Heart right ventricle (tissue), 16 donors: Measurements from ENCODE around the gene DMBT1. TPM values are rescaled to one million over a fixed set of nuclear protein-coding genes. Genes with fewer than 3 reads are reported as not detected.

Source experiments
- ATAC-seq, 8 donors: fragments of 200-7000 bp; cut with Tn5 transposase; one replicate each; pipeline ENCODE4 v1.9.1; 2020; ENCODE audit warnings: mild to moderate bottlenecking in 8 of 8, moderate library complexity in 8 of 8, moderate number of reproducible peaks in 1 of 8
- DNase-seq, 2 donors: peaks; one replicate each; pipeline ENCODE4 v3.0.0-alpha.2; 2020
- H3K27ac ChIP-seq, 10 donors: fragments of 200-600 bp; sonication (generic) in 2 of 10; one replicate each; pipeline versions ENCODE4 v1.5.0 to v1.8.0; 2020 to 2022; ENCODE audit warnings: mild to moderate bottlenecking in 3 of 10
- H3K27me3 ChIP-seq, 7 donors: fragments of 200-600 bp; one replicate each; pipeline ENCODE4 v1.8.0; 2021 to 2022; ENCODE audit warnings: mild to moderate bottlenecking in 2 of 7
- H3K36me3 ChIP-seq, 9 donors: fragments of 200-600 bp; sonication (generic) in 1 of 9; one replicate each; pipeline versions ENCODE4 v1.5.0 to v1.8.0; 2020 to 2022; ENCODE audit warnings: mild to moderate bottlenecking in 2 of 9
- H3K4me1 ChIP-seq, 9 donors: fragments of 200-600 bp; sonication (generic) in 1 of 9; one replicate each; pipeline versions ENCODE4 v1.5.0 to v1.8.0; 2020 to 2022; ENCODE audit warnings: mild to moderate bottlenecking in 4 of 9
- H3K4me3 ChIP-seq, 10 donors: fragments of 200-600 bp; sonication (generic) in 2 of 10; one replicate each; pipeline versions ENCODE4 v1.5.0 to v1.8.0; 2020 to 2022; ENCODE audit warnings: mild to moderate bottlenecking in 7 of 10, moderate library complexity in 2 of 10
- H3K9me3 ChIP-seq, 11 donors: fragments of 200-600 bp in 10 of 11; sonication (generic) in 2 of 11; one replicate each; pipeline versions ENCODE4 v1.5.0 to v1.8.0; 2013 to 2022; ENCODE audit warnings: mild to moderate bottlenecking in 2 of 11, control low read depth in 1 of 11, moderate library complexity in 1 of 11
- WGBS, 2 donors: extraction: QIAGEN DNeasy Blood & Tissue Kit; methylation state at CpG; one replicate each; pipeline ENCODE4 v1.1.7; 2013; ENCODE audit warnings: inconsistent platforms in 1 of 2; 5-methylcytosine and 5-hydroxymethylcytosine counted together
- intact Hi-C, 10 donors: fragments of 100-400 bp; cut with DNase I; formaldehyde crosslinking; loops; one replicate each; pipeline versions ENCODE4 v1.11.1 to v1.14.2; 2022
- polyA plus RNA-seq, 2 donors: library from polyadenylated mRNA; stranded (reverse); fragments of 200-250 nt; gene quantifications; one replicate each; pipeline ENCODE4 v1.2.3, GENCODE V29; 2013
- total RNA-seq, 10 donors: library from RNA; stranded (reverse); fragmentation: NEBNext Ultra II Directional in 3 of 10; extraction: Animal tissue kit (Norgen Biotek cat#: 25700) in 3 of 10; gene quantifications; one replicate each; pipeline versions ENCODE4 v1.2.1 to v1.2.4, GENCODE V29; 2021 to 2023
- TF ChIP-seq, protein P1 (sequence below), 9 donors: fragments of 200-600 bp; sonication (generic) in 2 of 9; IDR thresholded peaks; one replicate each; pipeline versions ENCODE4 v1.5.0 to v1.8.0; 2021 to 2022; ENCODE audit warnings: antibody characterized with exemption in 9 of 9, mild to moderate bottlenecking in 5 of 9, moderate library complexity in 1 of 9
- donor health status: Arrhythmogenic right ventricular cardiomyopathy.
- donor health status: ischemic (EF 13 %, LVEDD 7.1; RV severe dilation, severe dysfunction).
- donor health status: healthy with polysubstance abuse.
- donor health status: DM: no; HTN: yes; CAD: no.
- donor health status: DM: no; HTN: no; CAD: no.
- donor health status: ischemic (EF 25% LVEDD 6.9; RV normal size, moderate dysfunction).
- donor health status: ischemic (EF 25% LVEDD 5.7; RV mildly dilated, moderate dysfunction).
- donor health status: healthy.
- donor health status: DM: yes; HTN: yes; CAD: no.
- donor health status: Ischemic cardiomyopathy.
- donor health status: ischemic (EF 35%, LVEDD 5.7; RV mildly dilated, moderate dysfunction).
- donor health status: nonischemic (EF 11% LVEDD 7.7; RV severe dilation, severe dysfunction).
- donor health status: DM: yes; HTN: yes; CAD: no.
- donor health status: PGD.
- donor health status: ischemic (EF 29% LVEDD 5.4; RV normal size, mild dysfunction).
- donor health status: nonischemic (EF 23%, LVEDD 6.1; RV moderate dilation, normal function).

DMBT1 gene
- total and polyA plus RNA-seq, 12 donors = 0.01 to 0.18 (median 0.05) TPM; not detected in 9

DNA sequence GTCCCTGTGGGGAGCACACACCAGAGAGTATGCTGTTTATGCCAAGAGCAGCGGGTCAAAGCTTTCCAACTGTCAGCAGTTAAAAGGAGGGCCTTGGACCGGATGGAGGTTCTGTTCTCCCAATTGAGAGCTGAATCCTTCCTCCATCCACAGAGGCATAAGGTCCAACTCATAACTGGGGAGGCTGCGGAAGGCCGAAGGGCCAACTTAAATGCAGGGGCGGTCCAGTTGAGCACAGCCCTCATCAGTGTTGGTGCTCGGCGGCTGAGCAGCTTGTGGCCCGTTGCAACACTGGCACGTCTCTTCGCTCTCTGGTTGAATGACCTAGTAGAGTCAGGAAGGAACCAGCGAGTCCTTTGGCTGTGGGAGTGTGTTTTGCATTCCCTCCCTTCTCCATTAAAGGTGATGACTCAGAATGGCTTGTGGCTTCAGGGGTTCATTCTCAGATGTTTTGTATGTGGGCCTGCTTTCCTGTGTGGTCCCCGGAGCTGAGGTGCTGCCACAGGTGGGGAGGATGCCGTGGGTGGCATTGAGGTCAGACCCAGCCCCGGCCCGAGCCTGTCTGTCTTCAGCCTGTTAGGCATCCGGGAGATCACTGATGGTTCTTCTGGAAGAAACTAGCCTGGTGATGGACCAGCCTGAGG lies 44.8 kb upstream of the DMBT1 start:
- intact Hi-C loops = no loop called here
- DNase-seq (peak; percentile 27 to 43), ATAC-seq (peak; percentile 53 to 82 (median 66))
- Histone ChIP-seq H3K36me3 (peaks cover 0 to 65% (median 15%) of the 10 kb centered on the region in 9 donors), H3K4me1 (peaks cover 0 to 28% (median 19%) of the 10 kb centered on the region in 9 donors), H3K27me3 (no peaks in the 10 kb centered on the region), H3K4me3 (no peak overlapping the region), H3K9me3 (no peaks in the 10 kb centered on the region), H3K27ac (peak overlapping the region in 8 of 10 donors; percentile 6 to 71 (median 49))
- TF ChIP-seq, protein P1, sequence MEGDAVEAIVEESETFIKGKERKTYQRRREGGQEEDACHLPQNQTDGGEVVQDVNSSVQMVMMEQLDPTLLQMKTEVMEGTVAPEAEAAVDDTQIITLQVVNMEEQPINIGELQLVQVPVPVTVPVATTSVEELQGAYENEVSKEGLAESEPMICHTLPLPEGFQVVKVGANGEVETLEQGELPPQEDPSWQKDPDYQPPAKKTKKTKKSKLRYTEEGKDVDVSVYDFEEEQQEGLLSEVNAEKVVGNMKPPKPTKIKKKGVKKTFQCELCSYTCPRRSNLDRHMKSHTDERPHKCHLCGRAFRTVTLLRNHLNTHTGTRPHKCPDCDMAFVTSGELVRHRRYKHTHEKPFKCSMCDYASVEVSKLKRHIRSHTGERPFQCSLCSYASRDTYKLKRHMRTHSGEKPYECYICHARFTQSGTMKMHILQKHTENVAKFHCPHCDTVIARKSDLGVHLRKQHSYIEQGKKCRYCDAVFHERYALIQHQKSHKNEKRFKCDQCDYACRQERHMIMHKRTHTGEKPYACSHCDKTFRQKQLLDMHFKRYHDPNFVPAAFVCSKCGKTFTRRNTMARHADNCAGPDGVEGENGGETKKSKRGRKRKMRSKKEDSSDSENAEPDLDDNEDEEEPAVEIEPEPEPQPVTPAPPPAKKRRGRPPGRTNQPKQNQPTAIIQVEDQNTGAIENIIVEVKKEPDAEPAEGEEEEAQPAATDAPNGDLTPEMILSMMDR (IDR thresholded peaks at IDR 0.05) = no peak
- WGBS, 2 donors = 78 to 84% methylated on average over 16 of the region's 16 CpGs

DNA sequence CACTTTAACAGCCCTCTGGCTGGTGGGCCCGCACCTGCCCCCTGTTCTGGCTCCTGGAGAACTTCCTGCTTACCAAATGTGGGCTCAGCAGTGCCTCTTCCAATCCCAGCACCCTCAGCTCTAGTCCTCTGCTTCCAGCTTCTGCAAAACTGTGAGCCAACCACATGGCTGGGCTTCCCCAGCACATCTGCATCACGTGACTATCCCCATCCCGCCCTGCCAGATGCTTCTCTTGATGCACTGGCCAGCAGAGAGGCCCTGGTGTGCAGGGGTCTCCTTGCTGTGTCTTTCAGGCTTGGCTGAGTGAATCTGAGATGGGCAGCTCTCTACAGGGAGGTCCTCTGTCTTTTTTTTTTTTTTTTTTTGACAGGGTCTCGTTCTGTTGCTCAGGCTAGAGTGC lies 43.8 kb upstream of the DMBT1 start:
- intact Hi-C loops = no loop called here
- DNase-seq = no peak
- WGBS, 2 donors = 75 to 78% methylated on average over 3 to 4 of the region's 4 CpGs

DNA sequence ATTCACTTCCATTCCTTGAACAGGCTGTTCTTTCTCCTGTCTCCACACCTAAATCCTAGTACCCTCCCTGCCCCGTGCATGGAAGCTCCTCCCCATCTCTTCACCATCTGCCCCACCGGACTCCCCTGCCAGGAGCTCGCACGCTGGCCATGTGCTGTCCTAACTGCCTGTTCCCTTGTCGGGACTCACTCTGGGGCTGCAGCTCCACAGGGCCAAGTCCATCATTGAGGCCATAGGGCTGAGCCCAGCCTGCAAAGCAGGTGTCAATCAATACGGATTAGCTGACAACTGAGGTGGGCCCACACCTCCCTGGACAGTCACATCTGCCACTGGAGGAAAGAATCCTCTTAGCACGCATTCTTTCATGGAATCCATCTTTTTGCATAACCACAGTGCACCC lies 41.4 kb upstream of the DMBT1 start:
- TF ChIP-seq, protein P1 (IDR thresholded peaks at IDR 0.05) = no peak
- no peak overlapping the region for H3K27ac ChIP-seq
- DNase-seq = no peak
- H3K4me1 ChIP-seq = peaks cover 0 to 28% (median 19%) of the 10 kb centered on the region in 9 donors
- no peak for ATAC-seq
- 81 to 85% methylated on average over 7 of the region's 7 CpGs for WGBS, 2 donors
- H3K27me3 ChIP-seq = no peaks in the 10 kb centered on the region
- no peak overlapping the region for H3K4me3 ChIP-seq
- H3K9me3 ChIP-seq = peaks cover 0 to 6% (median 0%) of the 10 kb centered on the region in 11 donors
- H3K36me3 ChIP-seq = peaks cover 0 to 32% (median 0%) of the 10 kb centered on the region in 9 donors
- intact Hi-C loops = no loop called here

More for the DNA sequence above, 43.8 kb upstream of the DMBT1 start:
- H3K4me1 ChIP-seq = peaks cover 0 to 28% (median 19%) of the 10 kb centered on the region in 9 donors
- no peak for ATAC-seq
- TF ChIP-seq, protein P1 (IDR thresholded peaks at IDR 0.05) = no peak
- no peak overlapping the region for H3K27ac ChIP-seq
- H3K4me3 ChIP-seq = no peak overlapping the region
- no peaks in the 10 kb centered on the region for H3K27me3 ChIP-seq
- H3K36me3 ChIP-seq = peaks cover 0 to 55% (median 9%) of the 10 kb centered on the region in 9 donors
- no peaks in the 10 kb centered on the region for H3K9me3 ChIP-seq

DNA sequence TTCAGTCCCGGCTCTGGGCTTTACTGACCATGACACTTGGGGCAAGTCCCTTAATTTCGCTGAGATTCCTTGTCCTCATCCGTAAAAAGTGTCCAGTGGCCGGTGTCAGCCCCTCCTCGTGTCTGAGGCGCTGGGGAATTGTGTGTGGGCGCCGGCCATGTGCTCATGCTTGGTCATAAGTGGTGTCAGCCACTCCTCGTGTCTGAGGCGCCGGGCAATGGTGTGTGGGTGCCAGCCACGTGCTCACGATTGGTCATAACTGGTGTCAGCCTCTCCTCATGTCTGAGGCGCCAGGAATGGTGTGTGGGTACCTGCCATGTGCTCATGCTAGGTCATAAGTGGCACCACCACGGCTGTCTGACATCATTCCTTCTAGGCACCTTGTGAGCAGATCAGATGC lies 40.7 kb upstream of the DMBT1 start:
- DNase-seq (no peak), ATAC-seq (no peak)
- intact Hi-C loops = no loop called here
- Histone ChIP-seq H3K36me3 (peaks cover 0 to 25% (median 0%) of the 10 kb centered on the region in 9 donors), H3K27me3 (no peaks in the 10 kb centered on the region), H3K9me3 (peaks cover 0 to 6% (median 0%) of the 10 kb centered on the region in 11 donors), H3K4me1 (peaks cover 0 to 21% (median 11%) of the 10 kb centered on the region in 9 donors), H3K27ac (no peak overlapping the region), H3K4me3 (no peak overlapping the region)
- TF ChIP-seq, protein P1 (IDR thresholded peaks at IDR 0.05) = no peak
- 91 to 92% methylated on average over 15 of the region's 15 CpGs for whole genome bisulfite sequencing, 2 donors
